Measurements from ENCODE around the gene KRTAP17-1. TPM values are rescaled to one million over a fixed set of nuclear protein-coding genes. Genes with fewer than 3 reads are reported as not detected.

Gene KRTAP17-1
- total RNA-seq, 1 donor, result not detected

DNA sequence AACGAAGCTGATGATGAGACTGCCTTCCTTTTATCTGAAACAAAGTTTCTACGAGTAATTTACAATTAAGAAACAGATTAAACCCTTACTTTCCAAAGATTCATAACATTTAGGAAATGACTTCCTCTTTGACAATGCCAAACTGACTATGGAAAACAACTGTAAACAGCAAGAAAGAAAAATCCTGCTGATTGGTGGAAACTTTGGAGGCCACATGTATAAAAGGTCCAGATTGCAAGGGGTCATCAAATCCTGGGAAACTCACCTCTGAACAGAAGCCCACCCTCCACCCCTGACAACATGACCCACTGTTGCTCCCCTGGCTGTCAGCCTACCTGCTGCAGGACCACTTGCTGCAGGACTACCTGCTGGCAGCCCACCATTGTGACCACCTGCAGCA lies 50.4 kb downstream of the KRTAP17-1 start, which contains the start of gene KRTAP9-6:
Gene KRTAP9-6, plus strand, starts transcription at position 301 of the 400 bp plus-strand sequence. Its CDS starts 0 bp downstream, at position 301.
- no peak within 1 kb of the TSS for H3K4me3 ChIP-seq (ENCODE audit: low read depth, low read length)
- DNase-seq (ENCODE audit: low read depth), result no peak
- TF ChIP-seq, protein P1, sequence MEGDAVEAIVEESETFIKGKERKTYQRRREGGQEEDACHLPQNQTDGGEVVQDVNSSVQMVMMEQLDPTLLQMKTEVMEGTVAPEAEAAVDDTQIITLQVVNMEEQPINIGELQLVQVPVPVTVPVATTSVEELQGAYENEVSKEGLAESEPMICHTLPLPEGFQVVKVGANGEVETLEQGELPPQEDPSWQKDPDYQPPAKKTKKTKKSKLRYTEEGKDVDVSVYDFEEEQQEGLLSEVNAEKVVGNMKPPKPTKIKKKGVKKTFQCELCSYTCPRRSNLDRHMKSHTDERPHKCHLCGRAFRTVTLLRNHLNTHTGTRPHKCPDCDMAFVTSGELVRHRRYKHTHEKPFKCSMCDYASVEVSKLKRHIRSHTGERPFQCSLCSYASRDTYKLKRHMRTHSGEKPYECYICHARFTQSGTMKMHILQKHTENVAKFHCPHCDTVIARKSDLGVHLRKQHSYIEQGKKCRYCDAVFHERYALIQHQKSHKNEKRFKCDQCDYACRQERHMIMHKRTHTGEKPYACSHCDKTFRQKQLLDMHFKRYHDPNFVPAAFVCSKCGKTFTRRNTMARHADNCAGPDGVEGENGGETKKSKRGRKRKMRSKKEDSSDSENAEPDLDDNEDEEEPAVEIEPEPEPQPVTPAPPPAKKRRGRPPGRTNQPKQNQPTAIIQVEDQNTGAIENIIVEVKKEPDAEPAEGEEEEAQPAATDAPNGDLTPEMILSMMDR (IDR thresholded peaks at IDR 0.05; ENCODE audit: insufficient read depth, low read length), result no peak

Small RNAs within 50 kb of the gene (small RNA-seq; reads per million reads assigned to genes)
- gene KRTAP9-10P, result not detected

Other genes with a start within 250 kb of the KRTAP17-1 start
- gene KRTAP2-4, start 249.8 kb downstream of the KRTAP17-1 start, total RNA-seq (ENCODE audit: low replicate concordance), result not detected in 2 replicates
- gene KRTAP4-7, start 231.6 kb downstream of the KRTAP17-1 start, total RNA-seq (ENCODE audit: low replicate concordance), result not detected in 2 replicates
- gene KRTAP4-8, start 217.6 kb downstream of the KRTAP17-1 start, total RNA-seq (ENCODE audit: low replicate concordance), result not detected in 2 replicates
- not detected in 2 replicates for gene KRTAP4-16, start 213.5 kb downstream of the KRTAP17-1 start, total RNA-seq (ENCODE audit: low replicate concordance)
- not detected in 2 replicates for gene KRTAP4-9, start 210.3 kb downstream of the KRTAP17-1 start, total RNA-seq (ENCODE audit: low replicate concordance)
- gene KRTAP4-11, start 197.3 kb downstream of the KRTAP17-1 start, total RNA-seq (ENCODE audit: low replicate concordance), result not detected in 2 replicates
- not detected in 2 replicates for gene KRTAP4-12, start 191.5 kb downstream of the KRTAP17-1 start, total RNA-seq (ENCODE audit: low replicate concordance)
- not detected in 2 replicates for gene KRTAP4-6, start 175.2 kb downstream of the KRTAP17-1 start, total RNA-seq (ENCODE audit: low replicate concordance)
- not detected in 2 replicates for gene KRTAP4-5, start 165.9 kb downstream of the KRTAP17-1 start, total RNA-seq (ENCODE audit: low replicate concordance)
- not detected in 2 replicates for gene KRTAP4-4, start 155.0 kb downstream of the KRTAP17-1 start, total RNA-seq (ENCODE audit: low replicate concordance)
- not detected in 2 replicates for gene KRTAP4-3, start 147.5 kb downstream of the KRTAP17-1 start, total RNA-seq (ENCODE audit: low replicate concordance)
- gene KRTAP4-2, start 137.5 kb downstream of the KRTAP17-1 start, total RNA-seq (ENCODE audit: low replicate concordance), result not detected in 2 replicates
- gene KRTAP4-1, start 130.8 kb downstream of the KRTAP17-1 start, total RNA-seq (ENCODE audit: low replicate concordance), result not detected in 2 replicates
- gene KRTAP9-1, start 125.8 kb downstream of the KRTAP17-1 start, total RNA-seq (ENCODE audit: low replicate concordance), result not detected in 2 replicates
- not detected in 2 replicates for gene KRTAP9-2, start 89.1 kb downstream of the KRTAP17-1 start, total RNA-seq (ENCODE audit: low replicate concordance)
- gene KRTAP9-3, start 83.3 kb downstream of the KRTAP17-1 start, total RNA-seq (ENCODE audit: low replicate concordance), result not detected in 2 replicates
- not detected in 2 replicates for gene KRTAP9-8, start 77.7 kb downstream of the KRTAP17-1 start, total RNA-seq (ENCODE audit: low replicate concordance)
- not detected in 2 replicates for gene KRTAP9-4, start 66.0 kb downstream of the KRTAP17-1 start, total RNA-seq (ENCODE audit: low replicate concordance)
- gene KRTAP9-9, start 60.3 kb downstream of the KRTAP17-1 start, total RNA-seq (ENCODE audit: low replicate concordance), result not detected in 2 replicates
- not detected in 2 replicates for gene KRTAP9-6, start 50.3 kb downstream of the KRTAP17-1 start, total RNA-seq (ENCODE audit: low replicate concordance)
- gene KRTAP9-7, start 40.0 kb downstream of the KRTAP17-1 start, total RNA-seq (ENCODE audit: low replicate concordance), result not detected in 2 replicates
- gene KRTAP29-1, start 12.9 kb downstream of the KRTAP17-1 start, total RNA-seq (ENCODE audit: low replicate concordance), result not detected in 2 replicates
- not detected in 2 replicates for gene KRTAP16-1, start 6.4 kb downstream of the KRTAP17-1 start, total RNA-seq (ENCODE audit: low replicate concordance)
- gene KRT33A, start 35.1 kb upstream of the KRTAP17-1 start, total RNA-seq (ENCODE audit: low replicate concordance), result not detected in 2 replicates
- not detected in 2 replicates for gene KRT33B, start 54.1 kb upstream of the KRTAP17-1 start, total RNA-seq (ENCODE audit: low replicate concordance)
- gene KRT34, start 66.6 kb upstream of the KRTAP17-1 start, total RNA-seq (ENCODE audit: low replicate concordance), result 0.45 TPM in 1 of 2 replicates, not detected in the other
- gene KRT31, start 81.9 kb upstream of the KRTAP17-1 start, total RNA-seq (ENCODE audit: low replicate concordance), result 0.09 TPM in 1 of 2 replicates, not detected in the other
- not detected in 2 replicates for gene KRT37, start 108.9 kb upstream of the KRTAP17-1 start, total RNA-seq (ENCODE audit: low replicate concordance)
- not detected in 2 replicates for gene KRT38, start 125.3 kb upstream of the KRTAP17-1 start, total RNA-seq (ENCODE audit: low replicate concordance)
- gene KRT32, start 151.7 kb upstream of the KRTAP17-1 start, total RNA-seq (ENCODE audit: low replicate concordance), result 0.09 TPM in 1 of 2 replicates, not detected in the other
- not detected in 2 replicates for gene KRT35, start 165.4 kb upstream of the KRTAP17-1 start, total RNA-seq (ENCODE audit: low replicate concordance)
- gene KRT36, start 174.2 kb upstream of the KRTAP17-1 start, total RNA-seq (ENCODE audit: low replicate concordance), result not detected in 2 replicates
- gene KRT13, start 189.9 kb upstream of the KRTAP17-1 start, total RNA-seq (ENCODE audit: low replicate concordance), result not detected in 2 replicates
- 0.63 TPM in 1 of 2 replicates, not detected in the other for gene KRT15, start 203.2 kb upstream of the KRTAP17-1 start, total RNA-seq (ENCODE audit: low replicate concordance)
- gene KRT19, start 212.6 kb upstream of the KRTAP17-1 start, total RNA-seq (ENCODE audit: low replicate concordance), result 50.7 and 78.5 TPM in 2 replicates